HEK293 (cell line): ENCODE data around the gene TSNAX.
"Not testable (repeated sequence)": the region's sequence is repeated elsewhere in the genome, so short reads cannot be mapped to it uniquely, and the experiment has no call there.

Source experiments
- CTCF ChIA-PET: fragments of 350-600 bp; formaldehyde crosslinking; extraction: SDS; loops from one replicate; lab custom pipeline; 2021; ENCODE audit warnings: antibody characterized with exemption; lab: Yijun Ruan, JAX
- POLR2A ChIA-PET: fragments of 300-600 bp; formaldehyde crosslinking; extraction: SDS; loops from one replicate; lab custom pipeline; 2020; ENCODE audit warnings: antibody characterized with exemption, inconsistent platforms; lab: Yijun Ruan, JAX
- H3K27ac ChIP-seq: fragments of 200-500 bp; sonication (Bioruptor generic); 2 replicates; pipeline ENCODE4 v1.5.1; 2014; ENCODE audit warnings: low read depth, low read length, control low read depth, inconsistent platforms; ENCODE audit errors: extremely low read depth
- H3K36me3 ChIP-seq, 2 experiments: fragments of 200-500 bp in 1 of 2; sonication (Bioruptor generic) in 1 of 2; 1 replicate in 1 of 2; 2 replicates in 1 of 2; pipeline ENCODE4 v1.5.1; 2014 to 2017; ENCODE audit warnings: inconsistent platforms in 2 of 2, low read length in 2 of 2; ENCODE audit not compliant: control insufficient read depth in 2 of 2, insufficient read depth in 1 of 2
- H3K4me1 ChIP-seq: fragments of 200-500 bp; sonication (Bioruptor generic); 2 replicates; pipeline ENCODE4 v1.5.1; 2014; ENCODE audit warnings: mild to moderate bottlenecking, low read length, inconsistent platforms; ENCODE audit not compliant: control insufficient read depth, insufficient read depth
- H3K4me3 ChIP-seq: 2 replicates; pipeline ENCODE4 v1.5.1; 2011; ENCODE audit warnings: low read depth, mild to moderate bottlenecking, control low read depth, low read length, moderate library complexity
- H3K9me3 ChIP-seq: fragments of 200-500 bp; sonication (Bioruptor generic); 2 replicates; pipeline ENCODE4 v1.5.1; 2014; ENCODE audit warnings: low read depth, low read length, inconsistent platforms; ENCODE audit not compliant: control insufficient read depth, insufficient read depth
- GLI2 ChIP-seq: fragments of 450-650 bp; formaldehyde crosslinking; IDR thresholded peaks from 2 replicates; pipeline ENCODE4; 2017; ENCODE audit warnings: missing biosample characterization, missing genetic modification characterization, low read depth, borderline replicate concordance
- HOXA7 ChIP-seq: sonication (generic); formaldehyde crosslinking; IDR thresholded peaks from 2 replicates; pipeline ENCODE4 v1.8.1; 2022; ENCODE audit warnings: missing genetic modification reagents, borderline replicate concordance
- PRDM4 ChIP-seq: fragments of 450-650 bp; formaldehyde crosslinking; IDR thresholded peaks from 2 replicates; pipeline ENCODE4 v1.5.1; 2017; ENCODE audit warnings: missing biosample characterization, missing genetic modification characterization
- RBAK ChIP-seq: fragments of 450-650 bp; formaldehyde crosslinking; IDR thresholded peaks from 2 replicates; pipeline ENCODE4 v1.5.1; 2016; ENCODE audit warnings: missing biosample characterization, missing genetic modification characterization
- ZBTB1 ChIP-seq: fragments of 450-650 bp; formaldehyde crosslinking; IDR thresholded peaks from 2 replicates; pipeline ENCODE4 v1.5.1; 2016; ENCODE audit warnings: missing biosample characterization, missing genetic modification characterization
- ZNF146 ChIP-seq: fragments of 450-650 bp; formaldehyde crosslinking; IDR thresholded peaks from 2 replicates; pipeline ENCODE4 v1.5.1; 2016; ENCODE audit warnings: missing biosample characterization, missing genetic modification characterization
- ZNF292 ChIP-seq: fragments of 450-650 bp; formaldehyde crosslinking; IDR thresholded peaks from 2 replicates; pipeline ENCODE4 v1.5.1; 2016; ENCODE audit warnings: low read depth, missing biosample characterization, missing genetic modification characterization, borderline replicate concordance
- ZNF354C ChIP-seq: fragments of 450-650 bp; formaldehyde crosslinking; IDR thresholded peaks from 2 replicates; pipeline ENCODE4 v1.5.1; 2016; ENCODE audit warnings: missing biosample characterization, missing genetic modification characterization, low read depth, borderline replicate concordance
- ZNF473 ChIP-seq: fragments of 450-650 bp; formaldehyde crosslinking; IDR thresholded peaks from 2 replicates; pipeline ENCODE4 v1.5.1; 2017; ENCODE audit warnings: missing biosample characterization, missing genetic modification characterization
- ZNF585B ChIP-seq: fragments of 450-650 bp; formaldehyde crosslinking; IDR thresholded peaks from 2 replicates; pipeline ENCODE4 v1.5.1; 2016; ENCODE audit warnings: missing biosample characterization, missing genetic modification characterization
- ZNF600 ChIP-seq: fragments of 450-650 bp; formaldehyde crosslinking; IDR thresholded peaks from 2 replicates; pipeline ENCODE4 v1.5.1; 2016; ENCODE audit warnings: missing biosample characterization, missing genetic modification characterization
- ZNF707 ChIP-seq: fragments of 450-650 bp; formaldehyde crosslinking; IDR thresholded peaks from 2 replicates; pipeline ENCODE4 v1.5.1; 2016; ENCODE audit warnings: missing biosample characterization, missing genetic modification characterization
- ZNF843 ChIP-seq: fragments of 450-650 bp; formaldehyde crosslinking; IDR thresholded peaks from 2 replicates; pipeline ENCODE4 v1.5.1; 2016; ENCODE audit warnings: missing biosample characterization, missing genetic modification characterization
- ZSCAN23 ChIP-seq: fragments of 450-650 bp; formaldehyde crosslinking; IDR thresholded peaks from 2 replicates; pipeline ENCODE4 v1.5.1; 2016; ENCODE audit warnings: missing biosample characterization, missing genetic modification characterization
- TF ChIP-seq, protein P1 (sequence below): fragments of 450-650 bp; formaldehyde crosslinking; IDR thresholded peaks from 2 replicates; pipeline ENCODE4 v1.5.1; 2016; ENCODE audit warnings: missing biosample characterization, missing genetic modification characterization
- TF ChIP-seq, protein P2 (sequence below): fragments of 450-650 bp; formaldehyde crosslinking; IDR thresholded peaks from 2 replicates; pipeline ENCODE4 v1.5.1; 2016; ENCODE audit warnings: missing biosample characterization, missing genetic modification characterization, low read depth
- TF ChIP-seq, protein P3 (sequence below): fragments of 450-650 bp; formaldehyde crosslinking; IDR thresholded peaks from 2 replicates; pipeline ENCODE4 v1.5.1; 2016; ENCODE audit warnings: missing biosample characterization, missing genetic modification characterization
- TF ChIP-seq, protein P4 (sequence below): fragments of 450-650 bp; formaldehyde crosslinking; IDR thresholded peaks from 2 replicates; pipeline ENCODE4 v1.5.1; 2016; ENCODE audit warnings: missing biosample characterization, missing genetic modification characterization
- TF ChIP-seq, protein P5 (sequence below): fragments of 450-650 bp; formaldehyde crosslinking; IDR thresholded peaks from 2 replicates; pipeline ENCODE4 v1.5.1; 2016; ENCODE audit warnings: missing biosample characterization, missing genetic modification characterization

TSNAX gene

DNA sequence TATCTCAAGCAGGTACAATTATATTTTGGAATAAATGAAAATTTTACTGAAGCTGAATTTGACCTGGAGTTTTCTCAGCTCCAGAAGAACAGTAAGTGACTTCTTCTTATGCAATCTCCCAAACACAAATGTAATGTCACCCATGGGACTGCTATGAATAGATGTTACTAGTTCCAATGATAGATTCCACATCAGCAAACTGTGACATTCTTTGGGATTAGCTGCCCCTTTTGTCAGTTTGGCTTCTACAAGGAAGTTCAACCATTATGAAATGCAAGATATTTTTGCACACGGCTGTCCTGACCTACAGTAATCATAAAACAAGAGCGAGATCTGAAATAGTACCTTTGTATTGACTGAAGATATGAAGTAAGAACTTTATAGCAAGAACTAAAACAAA lies 27.8 kb upstream of the TSNAX start:
- TF ChIP-seq, protein P1, sequence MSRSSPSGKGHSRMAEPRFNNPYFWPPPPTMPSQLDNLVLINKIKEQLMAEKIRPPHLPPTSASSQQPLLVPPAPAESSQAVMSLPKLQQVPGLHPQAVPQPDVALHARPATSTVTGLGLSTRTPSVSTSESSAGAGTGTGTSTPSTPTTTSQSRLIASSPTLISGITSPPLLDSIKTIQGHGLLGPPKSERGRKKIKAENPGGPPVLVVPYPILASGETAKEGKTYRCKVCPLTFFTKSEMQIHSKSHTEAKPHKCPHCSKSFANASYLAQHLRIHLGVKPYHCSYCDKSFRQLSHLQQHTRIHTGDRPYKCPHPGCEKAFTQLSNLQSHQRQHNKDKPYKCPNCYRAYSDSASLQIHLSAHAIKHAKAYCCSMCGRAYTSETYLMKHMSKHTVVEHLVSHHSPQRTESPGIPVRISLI: no peak
- TF ChIP-seq, protein P2, sequence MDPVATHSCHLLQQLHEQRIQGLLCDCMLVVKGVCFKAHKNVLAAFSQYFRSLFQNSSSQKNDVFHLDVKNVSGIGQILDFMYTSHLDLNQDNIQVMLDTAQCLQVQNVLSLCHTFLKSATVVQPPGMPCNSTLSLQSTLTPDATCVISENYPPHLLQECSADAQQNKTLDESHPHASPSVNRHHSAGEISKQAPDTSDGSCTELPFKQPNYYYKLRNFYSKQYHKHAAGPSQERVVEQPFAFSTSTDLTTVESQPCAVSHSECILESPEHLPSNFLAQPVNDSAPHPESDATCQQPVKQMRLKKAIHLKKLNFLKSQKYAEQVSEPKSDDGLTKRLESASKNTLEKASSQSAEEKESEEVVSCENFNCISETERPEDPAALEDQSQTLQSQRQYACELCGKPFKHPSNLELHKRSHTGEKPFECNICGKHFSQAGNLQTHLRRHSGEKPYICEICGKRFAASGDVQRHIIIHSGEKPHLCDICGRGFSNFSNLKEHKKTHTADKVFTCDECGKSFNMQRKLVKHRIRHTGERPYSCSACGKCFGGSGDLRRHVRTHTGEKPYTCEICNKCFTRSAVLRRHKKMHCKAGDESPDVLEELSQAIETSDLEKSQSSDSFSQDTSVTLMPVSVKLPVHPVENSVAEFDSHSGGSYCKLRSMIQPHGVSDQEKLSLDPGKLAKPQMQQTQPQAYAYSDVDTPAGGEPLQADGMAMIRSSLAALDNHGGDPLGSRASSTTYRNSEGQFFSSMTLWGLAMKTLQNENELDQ: no peak
- TF ChIP-seq ZNF843 (tag by site-specific recombination): no peak
- TF ChIP-seq ZSCAN23: no peak
- no peak for TF ChIP-seq HOXA7 (CRISPR knock-in tag)
- TF ChIP-seq GLI2 (tag by site-specific recombination): no peak
- CTCF ChIA-PET: no interaction called here
- Histone ChIP-seq H3K4me3 (no peak overlapping the region), H3K36me3 (no peaks in the 10 kb centered on the region), H3K4me1 (no peaks in the 10 kb centered on the region), H3K27ac (no peak overlapping the region), H3K9me3 (no peaks in the 10 kb centered on the region)
- POLR2A ChIA-PET: no interaction called here

- POLR2A ChIA-PET, H3K9me3 ChIP-seq: not testable (repeated sequence)
- TF ChIP-seq, protein P3, sequence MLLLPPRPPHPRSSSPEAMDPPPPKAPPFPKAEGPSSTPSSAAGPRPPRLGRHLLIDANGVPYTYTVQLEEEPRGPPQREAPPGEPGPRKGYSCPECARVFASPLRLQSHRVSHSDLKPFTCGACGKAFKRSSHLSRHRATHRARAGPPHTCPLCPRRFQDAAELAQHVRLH (tag by site-specific recombination): 0 out of 2 replicates have a peak, but pooled peaks have one; percentile 32
- TF ChIP-seq, protein P4, sequence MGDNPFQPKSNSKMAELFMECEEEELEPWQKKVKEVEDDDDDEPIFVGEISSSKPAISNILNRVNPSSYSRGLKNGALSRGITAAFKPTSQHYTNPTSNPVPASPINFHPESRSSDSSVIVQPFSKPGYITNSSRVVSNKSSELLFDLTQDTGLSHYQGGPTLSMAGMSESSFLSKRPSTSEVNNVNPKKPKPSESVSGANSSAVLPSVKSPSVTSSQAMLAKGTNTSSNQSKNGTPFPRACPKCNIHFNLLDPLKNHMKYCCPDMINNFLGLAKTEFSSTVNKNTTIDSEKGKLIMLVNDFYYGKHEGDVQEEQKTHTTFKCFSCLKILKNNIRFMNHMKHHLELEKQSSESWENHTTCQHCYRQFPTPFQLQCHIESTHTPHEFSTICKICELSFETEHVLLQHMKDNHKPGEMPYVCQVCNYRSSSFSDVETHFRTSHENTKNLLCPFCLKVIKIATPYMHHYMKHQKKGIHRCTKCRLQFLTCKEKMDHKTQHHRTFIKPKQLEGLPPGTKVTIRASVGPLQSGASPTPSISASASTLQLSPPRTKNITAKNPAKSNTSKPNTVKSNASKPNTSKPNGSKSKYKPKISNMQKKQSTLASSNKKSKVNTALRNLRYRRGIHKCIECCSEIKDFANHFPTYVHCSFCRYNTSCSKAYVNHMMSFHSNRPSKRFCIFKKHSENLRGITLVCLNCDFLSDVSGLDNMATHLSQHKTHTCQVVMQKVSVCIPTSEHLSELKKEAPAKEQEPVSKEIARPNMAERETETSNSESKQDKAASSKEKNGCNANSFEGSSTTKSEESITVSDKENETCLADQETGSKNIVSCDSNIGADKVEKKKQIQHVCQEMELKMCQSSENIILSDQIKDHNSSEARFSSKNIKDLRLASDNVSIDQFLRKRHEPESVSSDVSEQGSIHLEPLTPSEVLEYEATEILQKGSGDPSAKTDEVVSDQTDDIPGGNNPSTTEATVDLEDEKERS (tag by site-specific recombination): peak; percentile 75
- peak; percentile 91 for TF ChIP-seq ZNF146 (tag by site-specific recombination)
- TF ChIP-seq, all 188 proteins: peak for 3; not testable (repeated sequence) for 185
- not testable (repeated sequence) for H3K4me1 ChIP-seq, H3K4me3 ChIP-seq, H3K27ac ChIP-seq, H3K36me3 ChIP-seq
- CTCF ChIA-PET: interaction anchor here (0.5 kb wide), 1 partner anchor 83 kb away, joined by 4 read pairs; no protein-coding TSS in a partner anchor
These were observed 25.3 kb upstream of the TSNAX start for GRCh38 chr1:231503168-231503567.

- H3K27ac ChIP-seq: no peak overlapping the region
- CTCF ChIA-PET: no interaction called here
- POLR2A ChIA-PET: no interaction called here
- TF ChIP-seq ZNF292 (tag by site-specific recombination) (no peak), ZNF600 (no peak), PRDM4 (tag by site-specific recombination) (no peak), ZNF354C (no peak), ZNF707 (tag by site-specific recombination) (no peak), ZBTB1 (tag by site-specific recombination) (no peak), ZNF585B (tag by site-specific recombination) (no peak), ZNF473 (tag by site-specific recombination) (no peak), RBAK (tag by site-specific recombination) (no peak)
- TF ChIP-seq, protein P5, sequence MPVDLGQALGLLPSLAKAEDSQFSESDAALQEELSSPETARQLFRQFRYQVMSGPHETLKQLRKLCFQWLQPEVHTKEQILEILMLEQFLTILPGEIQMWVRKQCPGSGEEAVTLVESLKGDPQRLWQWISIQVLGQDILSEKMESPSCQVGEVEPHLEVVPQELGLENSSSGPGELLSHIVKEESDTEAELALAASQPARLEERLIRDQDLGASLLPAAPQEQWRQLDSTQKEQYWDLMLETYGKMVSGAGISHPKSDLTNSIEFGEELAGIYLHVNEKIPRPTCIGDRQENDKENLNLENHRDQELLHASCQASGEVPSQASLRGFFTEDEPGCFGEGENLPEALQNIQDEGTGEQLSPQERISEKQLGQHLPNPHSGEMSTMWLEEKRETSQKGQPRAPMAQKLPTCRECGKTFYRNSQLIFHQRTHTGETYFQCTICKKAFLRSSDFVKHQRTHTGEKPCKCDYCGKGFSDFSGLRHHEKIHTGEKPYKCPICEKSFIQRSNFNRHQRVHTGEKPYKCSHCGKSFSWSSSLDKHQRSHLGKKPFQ: no peak
These were observed 20.8 kb upstream of the TSNAX start for GRCh38 chr1:231507476-231508355.

More at GRCh38 chr1:231507476-231508355, 20.8 kb upstream of the TSNAX start:
- H3K9me3 ChIP-seq: no peaks in the 10 kb centered on the region
- no peaks in the 10 kb centered on the region for H3K36me3 ChIP-seq
- H3K4me3 ChIP-seq: no peak overlapping the region
- no peaks in the 10 kb centered on the region for H3K4me1 ChIP-seq
